RWPE2 (cell line): ENCODE results near the gene MEPE.

Source experiments
- ATAC-seq: fragments of 200-7000 bp; cut with Tn5 transposase; 3 replicates; pipeline ENCODE4 v1.9.1; 2021; ENCODE audit warnings: low read depth
- DNase-seq: peaks from one replicate; pipeline ENCODE4 v3.0.0-alpha.2; 2020; ENCODE audit warnings: low spot score
- H3K27ac ChIP-seq: fragments of 450-650 bp; 2 replicates; pipeline ENCODE4 v1.5.1; 2017; ENCODE audit warnings: mild to moderate bottlenecking; ENCODE audit not compliant: poor library complexity, severe bottlenecking
- H3K27me3 ChIP-seq: fragments of 250-450 bp; sonication (Bioruptor Pico); 2 replicates; pipeline ENCODE4 v1.5.1; 2021; ENCODE audit warnings: mild to moderate bottlenecking, moderate library complexity; ENCODE audit not compliant: insufficient read depth, poor library complexity, severe bottlenecking
- H3K36me3 ChIP-seq: fragments of 250-450 bp; sonication (Bioruptor Pico); 2 replicates; pipeline ENCODE4 v1.5.1; 2020; ENCODE audit warnings: low read depth, mild to moderate bottlenecking, moderate library complexity
- H3K4me1 ChIP-seq: fragments of 250-450 bp; sonication (Bioruptor Pico); 2 replicates; pipeline ENCODE4 v1.5.1; 2021; ENCODE audit warnings: mild to moderate bottlenecking, moderate library complexity; ENCODE audit not compliant: insufficient read depth, poor library complexity, severe bottlenecking
- H3K4me3 ChIP-seq: fragments of 250-450 bp; sonication (Bioruptor Pico); 2 replicates; pipeline ENCODE4 v1.5.1; 2021; ENCODE audit warnings: mild to moderate bottlenecking, moderate library complexity; ENCODE audit not compliant: severe bottlenecking
- H3K9me3 ChIP-seq: fragments of 250-450 bp; sonication (Bioruptor Pico); 2 replicates; pipeline ENCODE4 v1.5.1; 2021; ENCODE audit warnings: mild to moderate bottlenecking, moderate library complexity; ENCODE audit not compliant: severe bottlenecking
- TF ChIP-seq, protein P1 (sequence below): fragments of 450-650 bp; IDR thresholded peaks from one replicate; pipeline ENCODE4 v1.5.1; 2017; ENCODE audit warnings: mild to moderate bottlenecking, moderate library complexity; ENCODE audit not compliant: poor library complexity, severe bottlenecking

The MEPE gene

DNA sequence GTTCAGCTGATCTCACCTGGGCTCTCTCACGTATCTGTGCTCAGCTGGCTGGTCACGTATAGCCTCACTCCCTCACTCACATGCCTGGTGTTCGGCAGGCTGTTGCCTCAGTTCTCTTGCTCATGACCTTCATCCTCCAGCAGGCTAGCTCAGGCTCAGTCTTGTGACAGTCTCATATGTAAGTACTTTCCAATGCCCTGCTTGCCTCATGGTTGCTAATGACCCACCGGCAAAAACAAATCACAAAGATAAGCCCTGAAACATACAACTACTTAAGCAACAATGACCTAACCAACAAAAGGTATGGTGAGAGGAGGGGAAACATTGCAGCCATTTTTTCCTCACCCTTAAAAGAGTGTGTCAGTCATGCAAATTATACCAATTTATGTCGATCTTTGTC is 25.0 kb downstream of the MEPE start:
- Histone ChIP-seq H3K27me3 (no peaks in the 10 kb centered on the region), H3K9me3 (no peaks in the 10 kb centered on the region), H3K4me1 (no peaks in the 10 kb centered on the region), H3K36me3 (no peaks in the 10 kb centered on the region), H3K4me3 (no peak overlapping the region), H3K27ac (no peak overlapping the region)
- no peak for DNase-seq
- ATAC-seq, result no peak
- TF ChIP-seq, protein P1, sequence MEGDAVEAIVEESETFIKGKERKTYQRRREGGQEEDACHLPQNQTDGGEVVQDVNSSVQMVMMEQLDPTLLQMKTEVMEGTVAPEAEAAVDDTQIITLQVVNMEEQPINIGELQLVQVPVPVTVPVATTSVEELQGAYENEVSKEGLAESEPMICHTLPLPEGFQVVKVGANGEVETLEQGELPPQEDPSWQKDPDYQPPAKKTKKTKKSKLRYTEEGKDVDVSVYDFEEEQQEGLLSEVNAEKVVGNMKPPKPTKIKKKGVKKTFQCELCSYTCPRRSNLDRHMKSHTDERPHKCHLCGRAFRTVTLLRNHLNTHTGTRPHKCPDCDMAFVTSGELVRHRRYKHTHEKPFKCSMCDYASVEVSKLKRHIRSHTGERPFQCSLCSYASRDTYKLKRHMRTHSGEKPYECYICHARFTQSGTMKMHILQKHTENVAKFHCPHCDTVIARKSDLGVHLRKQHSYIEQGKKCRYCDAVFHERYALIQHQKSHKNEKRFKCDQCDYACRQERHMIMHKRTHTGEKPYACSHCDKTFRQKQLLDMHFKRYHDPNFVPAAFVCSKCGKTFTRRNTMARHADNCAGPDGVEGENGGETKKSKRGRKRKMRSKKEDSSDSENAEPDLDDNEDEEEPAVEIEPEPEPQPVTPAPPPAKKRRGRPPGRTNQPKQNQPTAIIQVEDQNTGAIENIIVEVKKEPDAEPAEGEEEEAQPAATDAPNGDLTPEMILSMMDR, result no peak

DNA sequence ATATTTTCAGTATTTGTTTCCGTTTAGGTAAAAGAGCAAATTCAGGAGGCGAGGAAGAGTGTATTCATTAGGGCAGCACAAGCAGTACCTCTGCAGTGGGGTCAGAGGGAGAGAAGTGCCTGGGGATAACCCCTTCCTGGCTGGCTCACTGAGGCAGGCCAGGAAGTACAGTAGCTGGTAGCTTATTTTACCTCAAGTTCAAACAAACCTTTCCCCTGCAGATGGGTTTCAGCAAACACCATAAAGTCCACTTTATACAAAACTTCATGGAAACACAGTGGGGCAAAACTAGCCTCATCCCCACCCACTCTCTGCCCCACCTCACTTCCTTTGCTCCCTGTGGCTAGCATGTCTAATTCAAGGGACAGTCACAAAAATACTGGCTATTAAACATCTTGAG is 29.5 kb downstream of the MEPE start:
- Histone ChIP-seq H3K27me3 (no peaks in the 10 kb centered on the region), H3K36me3 (no peaks in the 10 kb centered on the region), H3K27ac (no peak overlapping the region), H3K4me3 (no peak overlapping the region), H3K4me1 (no peaks in the 10 kb centered on the region), H3K9me3 (no peaks in the 10 kb centered on the region)
- TF ChIP-seq, protein P1, result no peak
- DNase-seq, result no peak
- ATAC-seq, result no peak

DNA sequence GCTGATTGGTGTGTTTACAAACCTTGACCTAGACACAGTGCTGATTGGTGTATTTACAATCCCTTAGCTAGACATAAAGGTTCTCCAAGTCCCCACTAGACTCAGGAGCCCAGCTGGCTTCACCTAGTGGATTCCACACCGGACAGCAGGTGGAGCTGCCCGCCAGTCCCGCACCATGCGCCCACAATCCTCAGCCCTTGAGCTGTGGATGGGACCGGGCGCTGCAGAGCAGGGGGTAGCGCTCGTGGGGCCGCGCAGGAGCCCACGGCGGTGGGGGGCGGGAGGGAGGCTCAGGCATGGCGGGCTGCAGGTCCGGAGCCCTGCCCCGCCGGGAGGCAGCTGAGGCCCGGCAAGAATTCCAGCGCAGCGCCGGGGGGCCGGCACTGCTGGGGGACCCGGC is 30.7 kb downstream of the MEPE start:
- H3K36me3 ChIP-seq, result no peaks in the 10 kb centered on the region
- H3K9me3 ChIP-seq, result no peaks in the 10 kb centered on the region
- no peak for ATAC-seq
- TF ChIP-seq, protein P1, result no peak
- H3K27ac ChIP-seq, result no peak overlapping the region
- H3K4me1 ChIP-seq, result no peaks in the 10 kb centered on the region
- no peaks in the 10 kb centered on the region for H3K27me3 ChIP-seq
- H3K4me3 ChIP-seq, result no peak overlapping the region
- no peak for DNase-seq

DNA sequence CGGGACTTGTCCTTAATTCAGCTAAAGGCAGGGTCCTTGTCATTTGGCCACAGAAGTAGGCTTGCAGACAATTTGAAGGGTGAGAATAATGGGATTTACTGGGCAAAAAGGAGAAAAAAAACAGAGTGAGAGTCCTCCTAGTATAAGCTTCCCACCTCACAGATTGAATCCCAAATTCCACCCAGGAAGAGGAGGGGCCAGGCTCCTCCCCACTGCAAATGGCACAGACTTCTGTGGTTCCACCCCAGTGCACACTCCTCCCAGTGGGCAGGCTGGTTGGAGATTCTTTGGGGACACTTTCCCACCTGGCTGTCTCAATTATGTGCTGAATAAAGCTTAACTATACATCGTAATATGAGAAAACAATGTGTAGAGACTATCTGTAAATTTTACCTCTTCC is 31.6 kb downstream of the MEPE start:
- Histone ChIP-seq H3K9me3 (no peaks in the 10 kb centered on the region), H3K4me1 (no peaks in the 10 kb centered on the region), H3K4me3 (no peak overlapping the region), H3K27ac (no peak overlapping the region), H3K27me3 (no peaks in the 10 kb centered on the region), H3K36me3 (no peaks in the 10 kb centered on the region)
- TF ChIP-seq, protein P1, result no peak
- DNase-seq (no peak), ATAC-seq (no peak)

DNA sequence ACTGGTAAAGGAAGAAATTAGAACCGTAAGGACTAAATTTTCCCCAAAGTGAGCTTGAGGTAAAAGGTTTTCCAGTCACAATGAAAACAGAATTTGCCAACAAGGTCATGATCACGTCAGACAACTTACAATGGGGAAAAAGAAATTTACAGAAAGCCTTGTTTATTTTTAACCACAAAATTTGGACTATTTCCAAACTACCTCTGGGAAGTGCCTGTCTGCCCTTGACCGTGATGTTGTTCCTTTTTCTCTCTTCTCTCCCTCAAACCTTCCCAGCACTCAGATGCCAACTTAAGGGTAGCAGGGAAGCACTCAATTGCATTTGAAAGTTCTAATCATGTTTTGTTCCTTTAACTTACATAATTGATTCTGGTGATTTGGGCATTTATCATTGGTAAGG is 32.5 kb downstream of the MEPE start:
- no peaks in the 10 kb centered on the region for H3K27me3 ChIP-seq
- H3K4me3 ChIP-seq, result no peak overlapping the region
- ATAC-seq (no peak), DNase-seq (no peak)
- H3K36me3 ChIP-seq, result no peaks in the 10 kb centered on the region
- TF ChIP-seq, protein P1, result no peak
- H3K4me1 ChIP-seq, result no peaks in the 10 kb centered on the region
- H3K9me3 ChIP-seq, result no peaks in the 10 kb centered on the region
- no peak overlapping the region for H3K27ac ChIP-seq
